ENCODE results near the gene NPHP4. TPM values are rescaled to one million over a fixed set of nuclear protein-coding genes. Genes with fewer than 3 reads are reported as not detected.

The NPHP4 gene
- total RNA-seq, 1 experiment from 2014 or later = 20.0 TPM

DNA sequence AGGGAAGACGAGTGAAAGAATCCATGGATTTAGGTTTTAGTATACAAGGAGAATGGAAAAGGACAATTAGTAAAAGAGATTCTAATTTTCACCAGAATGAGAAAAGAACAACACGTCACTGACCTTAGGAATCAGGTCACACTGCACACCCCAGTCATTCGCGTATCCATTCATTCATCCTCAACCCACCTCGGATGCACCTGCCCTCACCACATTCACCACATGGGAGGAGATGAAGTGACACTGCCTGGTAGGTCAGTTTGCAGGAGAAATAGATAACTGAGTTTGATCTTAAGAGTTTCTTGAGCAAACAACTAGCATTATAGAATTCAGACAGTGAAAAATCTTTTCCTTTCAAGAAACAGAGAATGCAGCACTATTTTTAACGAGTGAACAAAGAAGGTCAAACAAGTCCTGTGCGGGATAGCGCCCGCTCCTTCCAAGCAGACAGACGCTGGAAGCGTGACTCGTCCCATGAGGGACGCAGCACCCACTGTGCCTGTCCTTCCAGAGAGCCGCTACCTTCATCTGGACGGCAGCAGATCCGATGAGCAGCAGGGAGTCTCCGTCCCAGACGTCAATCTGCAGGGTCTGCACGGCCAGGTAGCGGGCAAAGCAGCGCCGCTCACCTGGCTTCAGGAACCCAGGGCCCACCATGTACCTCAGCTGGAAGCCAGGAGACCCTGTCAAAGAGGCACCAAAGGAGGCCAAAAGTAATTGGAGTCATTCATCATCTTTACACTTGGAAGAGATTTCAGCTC, 101.7 kb downstream of the NPHP4 start:
- CTCF ChIA-PET = no interaction called here
- BruUV-seq (replicated peaks) = no TSS peak
- no peaks in the 10 kb centered on the region for H4K20me1 ChIP-seq (ENCODE audit: insufficient read depth)
- no peaks in the 10 kb centered on the region for H3K9me3 ChIP-seq (ENCODE audit: control insufficient read depth in 1 of 2, insufficient read depth in 1 of 2, low read depth in 1 of 2, low read length in 2 of 2)
- TF ChIP-seq, protein P1, sequence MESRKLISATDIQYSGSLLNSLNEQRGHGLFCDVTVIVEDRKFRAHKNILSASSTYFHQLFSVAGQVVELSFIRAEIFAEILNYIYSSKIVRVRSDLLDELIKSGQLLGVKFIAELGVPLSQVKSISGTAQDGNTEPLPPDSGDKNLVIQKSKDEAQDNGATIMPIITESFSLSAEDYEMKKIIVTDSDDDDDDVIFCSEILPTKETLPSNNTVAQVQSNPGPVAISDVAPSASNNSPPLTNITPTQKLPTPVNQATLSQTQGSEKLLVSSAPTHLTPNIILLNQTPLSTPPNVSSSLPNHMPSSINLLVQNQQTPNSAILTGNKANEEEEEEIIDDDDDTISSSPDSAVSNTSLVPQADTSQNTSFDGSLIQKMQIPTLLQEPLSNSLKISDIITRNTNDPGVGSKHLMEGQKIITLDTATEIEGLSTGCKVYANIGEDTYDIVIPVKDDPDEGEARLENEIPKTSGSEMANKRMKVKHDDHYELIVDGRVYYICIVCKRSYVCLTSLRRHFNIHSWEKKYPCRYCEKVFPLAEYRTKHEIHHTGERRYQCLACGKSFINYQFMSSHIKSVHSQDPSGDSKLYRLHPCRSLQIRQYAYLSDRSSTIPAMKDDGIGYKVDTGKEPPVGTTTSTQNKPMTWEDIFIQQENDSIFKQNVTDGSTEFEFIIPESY (IDR thresholded peaks at IDR 0.05; ENCODE audit: extremely low read depth, insufficient replicate concordance, low read length) = no peak
- no peak for TF ChIP-seq TCF7L2 (IDR thresholded peaks at IDR 0.05; ENCODE audit: borderline replicate concordance, extremely low read depth, insufficient read depth, insufficient read length)
- no peak for TF ChIP-seq POLR2A (IDR thresholded peaks at IDR 0.05; ENCODE audit: borderline replicate concordance, extremely low read depth, insufficient read depth, insufficient read length)
- TF ChIP-seq, protein P2, sequence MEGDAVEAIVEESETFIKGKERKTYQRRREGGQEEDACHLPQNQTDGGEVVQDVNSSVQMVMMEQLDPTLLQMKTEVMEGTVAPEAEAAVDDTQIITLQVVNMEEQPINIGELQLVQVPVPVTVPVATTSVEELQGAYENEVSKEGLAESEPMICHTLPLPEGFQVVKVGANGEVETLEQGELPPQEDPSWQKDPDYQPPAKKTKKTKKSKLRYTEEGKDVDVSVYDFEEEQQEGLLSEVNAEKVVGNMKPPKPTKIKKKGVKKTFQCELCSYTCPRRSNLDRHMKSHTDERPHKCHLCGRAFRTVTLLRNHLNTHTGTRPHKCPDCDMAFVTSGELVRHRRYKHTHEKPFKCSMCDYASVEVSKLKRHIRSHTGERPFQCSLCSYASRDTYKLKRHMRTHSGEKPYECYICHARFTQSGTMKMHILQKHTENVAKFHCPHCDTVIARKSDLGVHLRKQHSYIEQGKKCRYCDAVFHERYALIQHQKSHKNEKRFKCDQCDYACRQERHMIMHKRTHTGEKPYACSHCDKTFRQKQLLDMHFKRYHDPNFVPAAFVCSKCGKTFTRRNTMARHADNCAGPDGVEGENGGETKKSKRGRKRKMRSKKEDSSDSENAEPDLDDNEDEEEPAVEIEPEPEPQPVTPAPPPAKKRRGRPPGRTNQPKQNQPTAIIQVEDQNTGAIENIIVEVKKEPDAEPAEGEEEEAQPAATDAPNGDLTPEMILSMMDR (IDR thresholded peaks at IDR 0.05 in 2 of 3, conservative IDR thresholded peaks at IDR 0.05 in 1 of 3; ENCODE audit: borderline replicate concordance in 1 of 3, insufficient read depth in 1 of 3, low read depth in 2 of 3, low read length in 2 of 3) = no peak
- TF ChIP-seq YY1 (IDR thresholded peaks at IDR 0.05; ENCODE audit: extremely low read depth, insufficient replicate concordance, low read depth, low read length) = no peak
- no peak for TF ChIP-seq POLR2AphosphoS5 (IDR thresholded peaks at IDR 0.05; ENCODE audit: low read depth, low read length)
- TF ChIP-seq JUND (IDR thresholded peaks at IDR 0.05) = no peak
- no peak for TF ChIP-seq FOSL1 (IDR thresholded peaks at IDR 0.05; ENCODE audit: low read depth)
- TF ChIP-seq ELF1 (IDR thresholded peaks at IDR 0.05; ENCODE audit: borderline replicate concordance, low read depth) = no peak
- no peak for TF ChIP-seq SIN3A (IDR thresholded peaks at IDR 0.05; ENCODE audit: low read depth)
- TF ChIP-seq, protein P3, sequence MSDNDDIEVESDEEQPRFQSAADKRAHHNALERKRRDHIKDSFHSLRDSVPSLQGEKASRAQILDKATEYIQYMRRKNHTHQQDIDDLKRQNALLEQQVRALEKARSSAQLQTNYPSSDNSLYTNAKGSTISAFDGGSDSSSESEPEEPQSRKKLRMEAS (IDR thresholded peaks at IDR 0.05) = no peak
- TF ChIP-seq CEBPB (IDR thresholded peaks at IDR 0.05; ENCODE audit: low read depth) = no peak
- no peak for TF ChIP-seq SP1 (IDR thresholded peaks at IDR 0.05; ENCODE audit: low read depth)
- TF ChIP-seq ZFX (IDR thresholded peaks at IDR 0.05) = no peak
- TF ChIP-seq EGR1 (IDR thresholded peaks at IDR 0.05; ENCODE audit: low read depth) = no peak
- TF ChIP-seq RAD21 (IDR thresholded peaks at IDR 0.05; ENCODE audit: low read depth) = no peak
- RAD21 ChIA-PET (ENCODE audit: low non-redundant PET in 1 of 2, low total read pairs in 2 of 2, uncharacterized antibody in 2 of 2, unreplicated experiment in 2 of 2) = no interaction called here
- H2AFZ ChIP-seq (ENCODE audit: low read depth, low read length, poor library complexity, severe bottlenecking) = no peak overlapping the region
- ATAC-seq (no peak), DNase-seq (ENCODE audit: low read depth, low spot score) (no peak)
- H3K4me3 ChIP-seq (replicated peaks in 1 of 2; ENCODE audit: low read depth in 1 of 2, low read length in 2 of 2) = no peak overlapping the region
- H3K4me1 ChIP-seq (ENCODE audit: control insufficient read depth in 1 of 2, insufficient read depth in 2 of 2, low read length in 2 of 2) = no peaks in the 10 kb centered on the region
- peaks cover 0 to 3% of the 10 kb centered on the region in 2 experiments; a peak in 1 of 4 replicates for H3K36me3 ChIP-seq (ENCODE audit: control insufficient read depth in 1 of 2, insufficient read depth in 2 of 2, low read length in 2 of 2)
- H3K9ac ChIP-seq (ENCODE audit: low read length) = no peak overlapping the region
- H3K79me2 ChIP-seq (ENCODE audit: insufficient read depth, low read length) = no peaks in the 10 kb centered on the region
- no peaks in the 10 kb centered on the region for H3K27me3 ChIP-seq (ENCODE audit: insufficient read depth, low read length)
- H3K27ac ChIP-seq (ENCODE audit: low read depth, low read length) = no peak overlapping the region
- no peaks in the 10 kb centered on the region for H3K9me2 ChIP-seq (ENCODE audit: insufficient read depth)
- H3K4me2 ChIP-seq (ENCODE audit: low read length) = no peak overlapping the region
- intact Hi-C loops (cut with micrococcal nuclease) = no loop called here
- POLR2A ChIA-PET = no interaction called here
